ENCODE measurements around the gene PRG2.

DNA sequence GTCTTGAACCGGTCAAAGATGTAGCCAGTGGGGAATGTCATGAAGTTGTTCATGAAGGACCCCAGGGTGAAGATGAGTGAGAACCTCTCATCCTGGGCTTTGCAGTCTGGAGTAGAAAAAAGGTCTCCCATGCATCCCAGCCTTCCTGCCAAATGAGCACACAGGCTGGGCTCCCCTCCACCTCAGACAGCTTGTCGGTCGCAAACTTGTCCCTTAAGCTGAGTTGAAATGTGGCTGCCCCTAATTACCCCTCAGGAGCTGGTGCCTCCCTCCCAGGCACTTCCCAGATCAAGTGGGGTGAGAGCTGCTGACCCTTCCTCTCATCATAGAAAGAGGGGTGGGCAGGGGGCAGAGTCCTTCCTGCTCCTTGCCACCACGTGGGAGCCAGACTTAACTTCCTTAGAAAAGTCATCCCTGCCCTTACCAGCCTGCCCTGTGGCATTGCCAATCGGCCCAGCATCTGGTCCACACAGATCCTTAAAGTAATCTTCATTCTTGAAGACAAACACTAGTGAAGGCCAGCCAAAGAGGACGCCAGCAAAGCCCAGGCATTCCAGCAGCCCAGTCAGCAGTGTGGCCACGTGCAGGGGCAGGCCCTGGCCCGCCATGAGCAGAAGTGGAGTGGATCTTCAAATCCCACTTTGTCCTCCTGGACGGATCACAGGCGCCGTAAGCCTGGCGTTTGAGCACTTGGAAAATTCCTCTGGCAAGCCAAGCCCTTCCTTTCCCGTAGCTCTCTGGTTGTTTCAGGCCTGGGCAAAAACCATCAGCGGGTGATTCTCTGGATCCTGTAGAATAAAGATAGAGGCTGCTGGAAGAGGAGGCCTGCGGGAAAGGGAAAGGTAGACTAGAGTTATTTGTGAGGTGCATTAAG, 35.4 kb upstream of the PRG2 start:
- TF ChIP-seq, protein P1, sequence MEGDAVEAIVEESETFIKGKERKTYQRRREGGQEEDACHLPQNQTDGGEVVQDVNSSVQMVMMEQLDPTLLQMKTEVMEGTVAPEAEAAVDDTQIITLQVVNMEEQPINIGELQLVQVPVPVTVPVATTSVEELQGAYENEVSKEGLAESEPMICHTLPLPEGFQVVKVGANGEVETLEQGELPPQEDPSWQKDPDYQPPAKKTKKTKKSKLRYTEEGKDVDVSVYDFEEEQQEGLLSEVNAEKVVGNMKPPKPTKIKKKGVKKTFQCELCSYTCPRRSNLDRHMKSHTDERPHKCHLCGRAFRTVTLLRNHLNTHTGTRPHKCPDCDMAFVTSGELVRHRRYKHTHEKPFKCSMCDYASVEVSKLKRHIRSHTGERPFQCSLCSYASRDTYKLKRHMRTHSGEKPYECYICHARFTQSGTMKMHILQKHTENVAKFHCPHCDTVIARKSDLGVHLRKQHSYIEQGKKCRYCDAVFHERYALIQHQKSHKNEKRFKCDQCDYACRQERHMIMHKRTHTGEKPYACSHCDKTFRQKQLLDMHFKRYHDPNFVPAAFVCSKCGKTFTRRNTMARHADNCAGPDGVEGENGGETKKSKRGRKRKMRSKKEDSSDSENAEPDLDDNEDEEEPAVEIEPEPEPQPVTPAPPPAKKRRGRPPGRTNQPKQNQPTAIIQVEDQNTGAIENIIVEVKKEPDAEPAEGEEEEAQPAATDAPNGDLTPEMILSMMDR (conservative IDR thresholded peaks at IDR 0.05): no peak
- no peak for TF ChIP-seq EZH2 (IDR thresholded peaks at IDR 0.05; ENCODE audit: low read depth)
